A673 (cell line): Measurements from ENCODE around the gene PROM1. TPM values are rescaled to one million over a fixed set of nuclear protein-coding genes. Genes with fewer than 3 reads are reported as not detected.

Source experiments
- BruUV-seq: library from RNA; stranded (reverse); fragments of 400-500 nt; replicated peaks from 2 replicates; lab custom pipeline; 2021; lab: Mats Ljungman, UMichigan
- CTCF ChIA-PET: fragments of 300-600 bp; sonication (Branson Sonifier 250); formaldehyde crosslinking; loops from one replicate; lab custom pipeline; 2022; ENCODE audit warnings: antibody characterized with exemption; lab: Charles Lee
- POLR2A ChIA-PET: fragments of 300-600 bp; sonication (Branson Sonifier 250); formaldehyde crosslinking; loops from one replicate; lab custom pipeline; 2022; ENCODE audit warnings: antibody characterized with exemption; ENCODE audit not compliant: low non-redundant PET; lab: Charles Lee
- DNase-seq: peaks from one replicate; pipeline ENCODE4 v3.0.0-alpha.2; 2015; ENCODE audit warnings: low spot score
- H3K27ac ChIP-seq: fragments of 200-600 bp; sonication (generic); 2 replicates; pipeline ENCODE4 v1.5.1; 2016; ENCODE audit warnings: mixed run types, low read depth, mild to moderate bottlenecking, mixed read lengths, antibody characterized with exemption, low read length; ENCODE audit not compliant: poor library complexity, severe bottlenecking
- H3K27me3 ChIP-seq: fragments of 200-600 bp; sonication (generic); replicated peaks from 2 replicates; pipeline ENCODE4 v1.6.1; 2017; ENCODE audit warnings: mixed run types, low read depth, mild to moderate bottlenecking, mixed read lengths, antibody characterized with exemption, low read length; ENCODE audit not compliant: insufficient read depth, poor library complexity
- H3K36me3 ChIP-seq: fragments of 200-600 bp; sonication (generic); 2 replicates; pipeline ENCODE4 v1.6.1; 2016; ENCODE audit warnings: mixed run types, mild to moderate bottlenecking, mixed read lengths, antibody characterized with exemption, low read length; ENCODE audit not compliant: insufficient read depth, poor library complexity, severe bottlenecking
- H3K4me1 ChIP-seq: fragments of 200-600 bp; sonication (generic); 2 replicates; pipeline ENCODE4 v1.6.1; 2017; ENCODE audit warnings: mixed run types, mild to moderate bottlenecking, mixed read lengths, antibody characterized with exemption, low read length; ENCODE audit not compliant: insufficient read depth, poor library complexity, severe bottlenecking
- H3K4me3 ChIP-seq: fragments of 200-600 bp; sonication (generic); 2 replicates; pipeline ENCODE4 v1.5.1; 2016; ENCODE audit warnings: low read depth, mixed run types, mild to moderate bottlenecking, mixed read lengths, low read length; ENCODE audit not compliant: poor library complexity, severe bottlenecking
- H3K9me3 ChIP-seq: fragments of 200-600 bp; sonication (generic); 2 replicates; pipeline ENCODE4 v1.6.1; 2016; ENCODE audit warnings: mixed run types, low read depth, mild to moderate bottlenecking, mixed read lengths, antibody characterized with exemption, low read length; ENCODE audit not compliant: poor library complexity, severe bottlenecking
- EZH2 ChIP-seq: fragments of 200-600 bp; sonication (generic); IDR thresholded peaks from 2 replicates; pipeline ENCODE4 v1.6.1; 2017; ENCODE audit warnings: borderline replicate concordance, low read depth, mild to moderate bottlenecking, mixed read lengths, antibody characterized with exemption, low read length; ENCODE audit not compliant: poor library complexity, severe bottlenecking
- intact Hi-C: fragments of 100-400 bp; cut with micrococcal nuclease; formaldehyde crosslinking; loops from one replicate; pipeline ENCODE4 v1.10.0; 2022; ENCODE audit not compliant: unreplicated experiment
- total RNA-seq: library from RNA; stranded (reverse); gene quantifications from 2 replicates; pipeline ENCODE4 v1.2.3, GENCODE V29; 2021
- TF ChIP-seq, protein P1 (sequence below): fragments of 300-800, 200-600 bp; sonication (generic); conservative IDR thresholded peaks from 2 replicates; pipeline ENCODE4 v1.5.1; 2017; ENCODE audit warnings: low read depth, mild to moderate bottlenecking, antibody characterized with exemption, low read length, moderate library complexity, mixed read lengths

Gene PROM1
- total RNA-seq, 1 experiment from 2014 or later, result 13.9 TPM

DNA sequence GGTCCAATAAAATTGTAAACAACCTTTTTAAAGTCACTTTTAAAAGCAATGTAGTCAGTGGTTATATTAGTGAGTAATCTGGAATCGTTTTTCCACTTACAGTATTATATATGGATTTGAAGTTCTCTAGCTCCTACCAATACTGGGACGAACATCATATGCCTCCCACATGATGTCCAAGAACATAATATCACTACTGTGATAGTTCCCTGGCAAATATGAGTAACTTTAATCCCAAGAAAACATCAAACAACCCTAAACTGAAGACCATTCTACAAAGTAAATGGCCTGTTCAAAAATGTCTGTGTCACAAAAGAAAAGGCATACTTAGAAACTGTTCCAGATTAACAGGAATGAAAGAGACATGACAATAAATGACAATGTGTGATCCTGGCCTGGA, 67.3 kb downstream of the PROM1 start:
- intact Hi-C loops, result no loop called here
- no TSS peak for BruUV-seq
- DNase-seq, result no peak
- Histone ChIP-seq H3K4me1 (no peaks in the 10 kb centered on the region), H3K27ac (no peak overlapping the region), H3K27me3 (no peaks in the 10 kb centered on the region), H3K9me3 (no peaks in the 10 kb centered on the region), H3K4me3 (no peak overlapping the region), H3K36me3 (no peaks in the 10 kb centered on the region)
- ChIA-PET POLR2A (no interaction called here), CTCF (no interaction called here)
- TF ChIP-seq EZH2, result no peak
- TF ChIP-seq, protein P1, sequence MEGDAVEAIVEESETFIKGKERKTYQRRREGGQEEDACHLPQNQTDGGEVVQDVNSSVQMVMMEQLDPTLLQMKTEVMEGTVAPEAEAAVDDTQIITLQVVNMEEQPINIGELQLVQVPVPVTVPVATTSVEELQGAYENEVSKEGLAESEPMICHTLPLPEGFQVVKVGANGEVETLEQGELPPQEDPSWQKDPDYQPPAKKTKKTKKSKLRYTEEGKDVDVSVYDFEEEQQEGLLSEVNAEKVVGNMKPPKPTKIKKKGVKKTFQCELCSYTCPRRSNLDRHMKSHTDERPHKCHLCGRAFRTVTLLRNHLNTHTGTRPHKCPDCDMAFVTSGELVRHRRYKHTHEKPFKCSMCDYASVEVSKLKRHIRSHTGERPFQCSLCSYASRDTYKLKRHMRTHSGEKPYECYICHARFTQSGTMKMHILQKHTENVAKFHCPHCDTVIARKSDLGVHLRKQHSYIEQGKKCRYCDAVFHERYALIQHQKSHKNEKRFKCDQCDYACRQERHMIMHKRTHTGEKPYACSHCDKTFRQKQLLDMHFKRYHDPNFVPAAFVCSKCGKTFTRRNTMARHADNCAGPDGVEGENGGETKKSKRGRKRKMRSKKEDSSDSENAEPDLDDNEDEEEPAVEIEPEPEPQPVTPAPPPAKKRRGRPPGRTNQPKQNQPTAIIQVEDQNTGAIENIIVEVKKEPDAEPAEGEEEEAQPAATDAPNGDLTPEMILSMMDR, result no peak

GRCh38 chr4:16011173-16011572, 72.7 kb downstream of the PROM1 start:
- Histone ChIP-seq H3K36me3 (no peaks in the 10 kb centered on the region), H3K4me3 (no peak overlapping the region), H3K27me3 (no peaks in the 10 kb centered on the region), H3K27ac (no peak overlapping the region), H3K9me3 (no peaks in the 10 kb centered on the region), H3K4me1 (no peaks in the 10 kb centered on the region)
- no TSS peak for BruUV-seq
- no peak for DNase-seq
- intact Hi-C loops, result no loop called here
- POLR2A ChIA-PET, result no interaction called here
- CTCF ChIA-PET, result no interaction called here
- TF ChIP-seq, protein P1, result no peak
- no peak for TF ChIP-seq EZH2

GRCh38 chr4:16009153-16009552, 74.7 kb downstream of the PROM1 start:
- TF ChIP-seq, protein P1, result no peak
- TF ChIP-seq EZH2, result no peak
- BruUV-seq, result no TSS peak
- Histone ChIP-seq H3K36me3 (no peaks in the 10 kb centered on the region), H3K27ac (no peak overlapping the region), H3K27me3 (no peaks in the 10 kb centered on the region), H3K9me3 (no peaks in the 10 kb centered on the region), H3K4me1 (no peaks in the 10 kb centered on the region), H3K4me3 (no peak overlapping the region)
- POLR2A ChIA-PET, result no interaction called here
- intact Hi-C loops, result no loop called here
- CTCF ChIA-PET, result no interaction called here
- no peak for DNase-seq
